ENCODE results near the gene RELT.

Gene RELT

DNA sequence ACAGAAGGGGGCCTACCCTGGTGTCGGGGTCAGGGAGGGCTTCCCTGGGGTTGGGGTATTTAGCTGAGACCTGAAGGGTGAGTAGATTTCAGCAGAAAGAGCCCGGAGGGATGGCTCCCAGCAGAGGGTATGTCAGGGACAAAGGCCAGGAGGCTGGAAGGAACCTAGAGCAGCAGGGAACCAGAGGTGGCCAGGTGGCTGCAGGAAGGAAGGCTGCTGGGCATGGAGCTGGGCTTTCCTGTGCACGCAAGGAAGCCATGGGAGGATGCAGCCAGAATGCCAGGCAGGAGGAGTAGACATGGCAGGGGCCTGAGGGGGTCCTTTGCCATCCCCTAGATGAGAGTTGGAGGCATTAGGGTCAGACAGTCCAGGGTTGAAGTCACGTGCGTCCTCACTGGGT lies 27.4 kb upstream of the RELT start:
- no peak for DNase-seq

DNA sequence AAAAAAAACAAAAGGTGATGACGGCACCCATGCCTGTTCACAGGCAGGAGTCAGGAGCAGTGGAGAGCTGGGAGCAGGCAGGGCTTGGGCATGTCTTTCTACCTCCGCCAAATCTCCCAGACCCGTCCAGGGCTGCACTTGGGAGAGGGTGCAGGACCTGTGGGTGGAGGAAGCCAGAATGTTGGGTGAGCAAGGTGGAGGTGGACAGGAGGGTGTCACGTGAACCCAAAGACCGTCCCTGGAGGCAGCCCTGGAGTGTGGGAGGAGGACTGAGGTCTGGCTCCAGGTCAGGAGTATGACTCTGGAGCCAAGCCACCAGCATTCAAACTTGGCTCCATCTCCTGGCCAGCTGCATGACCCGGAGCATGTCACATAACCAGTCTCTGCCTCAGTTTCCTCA lies 26.6 kb upstream of the RELT start:
- no peak for DNase-seq

DNA sequence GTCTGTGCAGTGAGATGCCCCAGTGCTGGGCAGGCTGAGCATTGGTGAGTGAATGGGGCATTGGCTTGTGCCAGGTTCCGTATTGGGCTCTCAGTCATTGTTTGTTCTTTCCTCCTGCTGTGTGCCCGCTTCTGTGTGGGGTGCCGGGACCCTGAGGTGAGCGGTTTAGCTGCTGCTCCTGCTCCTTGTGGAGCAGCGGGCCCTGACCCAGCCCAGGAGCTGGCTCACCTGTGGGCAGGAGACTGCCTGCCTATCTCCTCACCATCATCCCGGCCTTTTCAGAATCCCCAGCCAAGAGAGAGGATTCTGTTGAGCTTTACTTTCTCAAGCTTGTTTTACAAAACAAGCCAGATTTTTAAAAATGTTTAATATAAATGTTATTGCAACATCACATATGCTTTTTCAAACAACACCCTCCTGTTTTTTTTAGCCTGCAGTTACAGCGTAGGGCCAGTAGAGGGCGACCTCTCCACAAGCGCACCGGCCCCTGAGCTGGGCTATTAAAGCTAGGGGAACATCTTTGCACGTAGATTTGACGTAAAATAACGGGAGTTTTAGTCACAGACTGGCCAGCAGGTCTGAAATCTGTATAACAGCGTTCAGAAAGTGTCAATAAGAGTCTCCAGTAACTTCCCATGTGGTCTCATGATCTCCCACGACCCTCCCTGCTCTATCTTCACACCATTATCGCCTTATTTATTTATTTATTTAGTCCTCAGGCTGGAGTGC lies 25.1 kb upstream of the RELT start:
- peak; percentile 85 for DNase-seq

DNA sequence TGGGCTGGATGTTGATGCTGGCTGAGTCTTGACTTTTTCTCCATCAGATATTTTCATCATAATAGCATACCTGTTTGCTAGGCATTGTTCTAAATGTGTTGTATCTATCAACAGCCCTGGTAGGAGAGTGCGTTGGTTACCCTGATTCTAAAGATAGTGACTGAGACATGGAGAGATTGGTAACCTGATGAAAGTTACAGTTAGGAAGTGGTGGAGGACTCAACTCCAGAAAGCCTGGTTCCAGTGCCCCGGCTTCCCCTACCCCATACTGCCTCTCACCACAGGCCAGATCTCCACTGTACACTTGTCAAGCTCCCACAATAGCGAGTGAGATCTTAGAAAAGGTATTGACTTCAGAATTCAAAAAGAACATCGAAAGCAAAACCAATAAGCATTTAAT lies 22.8 kb upstream of the RELT start:
- DNase-seq = no peak

DNA sequence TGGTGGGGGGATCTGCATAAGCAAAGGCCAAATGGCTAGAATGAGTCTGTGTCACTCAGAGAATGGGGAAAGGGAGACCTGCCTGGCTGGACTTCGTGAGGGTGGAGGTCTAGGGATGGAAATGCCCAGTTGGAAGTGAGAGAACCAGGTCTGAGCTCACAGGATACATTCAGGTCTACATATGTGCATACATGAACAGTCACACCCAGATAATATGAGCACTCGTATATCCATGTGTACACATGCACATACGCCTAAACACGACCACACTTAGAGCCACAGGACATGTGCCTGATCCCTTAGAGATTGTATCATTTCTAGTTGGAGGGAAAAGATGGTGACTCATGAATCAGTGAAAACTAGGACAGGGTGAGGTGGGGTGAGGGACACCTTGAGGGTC lies 21.1 kb upstream of the RELT start:
- no peak for DNase-seq

DNA sequence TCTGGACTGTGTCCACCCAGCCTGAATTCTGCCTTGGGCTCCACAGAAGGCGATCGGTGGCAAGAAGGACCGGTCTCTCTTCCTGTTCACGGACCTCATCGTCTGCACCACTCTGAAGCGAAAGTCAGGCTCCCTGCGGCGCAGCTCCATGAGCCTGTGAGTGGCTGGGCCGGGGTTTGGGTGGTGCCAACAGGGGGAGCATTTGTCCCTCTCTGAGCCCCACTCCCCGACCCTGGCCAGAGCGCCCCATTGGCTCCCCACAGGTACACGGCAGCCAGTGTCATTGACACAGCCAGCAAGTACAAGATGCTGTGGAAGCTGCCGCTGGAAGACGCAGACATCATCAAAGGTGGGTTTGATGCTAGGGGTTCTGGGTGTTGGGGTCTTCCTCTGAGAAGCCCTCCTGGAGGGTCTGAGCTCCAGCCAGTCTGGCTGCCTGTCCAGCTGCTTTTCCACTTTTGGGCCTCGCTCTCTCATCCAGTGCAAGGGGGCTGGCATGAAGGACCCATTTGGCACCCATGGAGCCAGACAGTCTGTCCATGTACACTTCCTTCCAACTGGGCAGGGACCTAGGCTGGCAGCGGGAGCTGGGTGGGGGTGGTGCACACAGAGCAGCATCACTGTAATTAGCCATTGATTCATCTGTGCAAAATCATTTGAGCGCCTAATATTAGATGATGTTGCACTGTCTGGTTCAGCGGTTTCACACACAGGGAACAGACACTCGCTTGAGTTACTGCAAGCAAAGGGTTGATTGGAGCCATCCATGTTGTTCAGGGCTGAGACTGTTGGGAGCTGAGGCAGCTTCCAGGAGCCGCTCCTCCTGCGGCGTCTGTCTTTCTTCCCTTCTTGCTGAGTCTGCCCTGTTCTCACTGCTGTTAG lies 19.0 kb upstream of the RELT start:
- peak; percentile 85 for DNase-seq

DNA sequence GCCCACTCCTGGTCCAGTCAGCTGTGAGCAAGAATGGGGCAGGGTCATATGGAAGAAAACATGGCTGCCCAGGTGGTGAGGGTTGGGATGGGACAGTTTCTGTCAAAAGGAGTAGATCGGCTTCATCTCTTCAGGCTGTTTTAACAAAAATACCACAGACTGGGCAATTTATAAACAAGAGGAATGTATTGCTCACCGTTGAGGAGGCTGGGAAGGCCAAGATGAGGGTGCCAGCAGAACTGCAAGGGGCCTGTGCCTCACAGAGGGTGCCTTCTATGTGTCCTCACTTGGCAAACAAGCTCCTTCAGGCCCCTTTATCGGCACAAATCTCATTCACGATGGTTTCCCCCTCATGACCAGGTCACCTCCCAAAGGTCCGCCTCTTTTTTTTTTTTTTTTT lies 18.1 kb upstream of the RELT start:
- no peak for DNase-seq

DNA sequence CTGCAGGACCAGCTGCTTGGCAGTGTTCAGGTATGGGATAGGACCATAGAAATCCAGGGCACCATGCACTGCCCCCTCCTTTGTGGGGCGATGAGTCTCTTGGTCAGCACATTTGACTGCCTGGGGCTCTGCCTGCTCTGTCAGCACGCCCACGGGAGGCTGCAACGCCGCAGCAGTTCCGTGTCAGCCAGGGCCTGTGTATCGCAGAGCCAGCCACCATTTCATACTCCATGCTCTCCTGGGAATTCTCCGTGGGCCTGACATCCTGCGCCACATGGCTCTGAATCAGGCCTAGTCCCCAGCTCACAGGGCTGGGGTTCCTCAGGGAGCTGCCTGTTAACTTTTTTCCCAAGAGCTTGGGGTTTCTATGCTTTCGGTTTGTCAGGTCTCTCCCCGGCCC lies 16.9 kb upstream of the RELT start:
- DNase-seq = peak; percentile 38

DNA sequence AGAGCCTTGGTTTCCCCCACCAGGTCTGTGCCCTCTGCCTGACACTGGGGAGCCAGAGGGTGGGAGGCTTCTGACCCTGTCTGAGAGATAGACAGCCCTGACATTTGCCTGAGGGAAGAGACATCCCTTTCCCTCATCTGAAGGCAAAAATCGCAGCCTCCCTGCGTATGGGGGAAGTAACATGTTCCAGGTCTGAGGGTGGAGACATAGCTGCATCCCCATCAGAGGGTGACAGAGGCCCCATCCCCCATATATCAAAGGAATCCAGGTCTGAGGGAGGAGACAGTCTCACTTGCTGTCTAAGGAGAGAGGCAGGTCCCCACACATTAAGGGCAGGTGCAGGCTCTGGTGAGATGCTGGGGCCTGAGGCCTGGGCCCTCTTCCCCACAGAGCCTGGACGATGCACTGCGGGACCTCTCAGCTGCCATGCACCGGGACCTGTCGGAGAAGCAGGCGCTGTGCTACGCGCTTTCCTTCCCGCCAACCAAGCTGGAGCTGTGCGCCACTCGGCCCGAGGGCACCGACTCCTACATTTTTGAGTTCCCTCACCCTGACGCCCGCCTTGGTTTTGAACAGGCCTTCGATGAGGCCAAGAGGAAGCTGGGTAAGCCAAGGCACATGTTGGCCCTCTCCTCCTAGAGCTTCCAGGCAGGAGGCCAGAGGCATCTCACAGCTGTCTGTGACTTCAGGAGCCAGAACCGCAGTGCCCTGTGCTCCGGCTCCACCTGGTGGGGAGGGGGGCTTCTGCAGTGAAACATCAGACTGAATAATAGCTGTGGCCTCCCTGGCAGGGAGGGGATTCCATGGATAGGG lies 16.1 kb upstream of the RELT start:
- peak; percentile 45 for DNase-seq

DNA sequence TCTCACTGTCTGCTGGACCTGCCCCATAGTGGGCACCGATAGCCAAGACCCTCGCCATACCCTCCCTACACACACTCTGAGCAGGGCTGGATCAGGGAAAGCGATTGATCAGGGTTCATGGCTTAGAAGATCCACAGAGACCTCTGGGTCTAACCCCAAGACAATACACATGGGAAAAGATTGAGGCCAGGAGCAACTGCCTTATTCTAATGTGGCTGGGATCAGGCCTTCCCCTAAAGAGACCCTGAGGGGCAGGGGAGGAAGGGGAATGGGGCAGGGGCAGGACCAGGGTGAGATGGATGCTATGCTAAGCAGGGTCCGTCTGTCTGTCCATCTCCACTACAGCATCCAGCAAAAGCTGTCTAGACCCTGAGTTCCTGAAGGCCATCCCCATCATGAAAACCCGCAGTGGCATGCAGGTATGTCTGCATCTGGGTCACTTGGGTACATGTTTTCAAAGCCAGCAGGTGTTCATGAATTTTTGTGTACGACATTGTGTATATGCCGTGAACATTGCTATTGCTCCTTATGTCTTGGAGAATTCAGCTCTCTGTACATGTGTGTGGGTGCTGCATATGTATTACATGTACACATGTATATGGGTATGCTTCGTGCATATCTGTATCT lies 15.3 kb upstream of the RELT start:
- DNase-seq = no peak

DNA sequence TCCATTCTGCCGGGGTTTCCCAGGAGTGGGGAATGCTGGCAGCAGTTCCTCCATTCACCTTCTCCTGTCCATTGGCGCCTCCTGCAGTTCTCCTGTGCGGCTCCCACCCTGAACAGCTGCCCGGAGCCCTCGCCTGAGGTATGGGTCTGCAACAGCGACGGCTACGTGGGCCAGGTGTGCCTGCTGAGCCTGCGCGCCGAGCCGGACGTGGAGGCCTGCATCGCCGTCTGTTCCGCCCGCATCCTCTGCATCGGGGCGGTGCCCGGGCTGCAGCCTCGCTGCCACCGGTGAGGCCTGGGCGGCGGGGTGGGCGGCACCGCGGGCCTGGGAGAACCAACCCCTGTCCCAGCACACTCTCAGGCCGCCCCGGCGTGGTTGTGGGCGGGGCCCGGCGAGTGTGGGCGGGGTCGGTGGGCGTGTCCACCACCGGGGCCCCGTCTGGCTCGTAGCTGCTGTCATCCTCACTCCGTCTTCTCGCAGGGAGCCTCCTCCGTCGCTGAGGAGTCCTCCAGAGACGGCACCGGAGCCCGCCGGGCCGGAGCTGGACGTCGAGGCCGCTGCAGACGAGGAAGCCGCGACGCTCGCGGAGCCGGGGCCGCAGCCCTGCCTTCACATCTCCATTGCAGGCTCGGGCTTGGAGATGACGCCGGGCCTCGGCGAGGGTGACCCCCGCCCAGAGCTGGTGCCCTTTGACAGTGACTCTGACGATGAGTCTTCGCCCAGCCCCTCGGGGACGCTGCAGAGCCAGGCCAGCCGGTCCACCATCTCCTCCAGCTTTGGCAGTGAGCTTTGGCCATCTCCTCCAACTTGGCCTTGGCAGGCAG lies 14.0 kb upstream of the RELT start:
- no peak for DNase-seq

DNA sequence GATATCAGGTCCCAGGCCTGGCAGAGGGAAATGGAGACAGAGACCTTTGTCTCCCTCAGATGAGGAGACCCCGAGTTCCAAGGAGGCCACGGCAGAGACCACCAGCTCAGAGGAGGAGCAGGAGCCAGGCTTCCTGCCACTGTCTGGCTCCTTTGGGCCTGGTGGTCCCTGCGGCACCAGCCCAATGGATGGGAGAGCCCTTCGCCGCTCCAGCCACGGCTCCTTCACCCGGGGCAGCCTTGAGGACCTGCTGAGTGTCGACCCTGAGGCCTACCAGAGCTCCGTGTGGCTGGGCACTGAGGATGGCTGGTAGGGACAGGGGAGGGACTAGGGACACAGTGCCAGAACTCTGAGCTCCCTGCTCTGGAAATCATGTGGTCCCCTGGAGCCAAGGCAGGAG lies 13.1 kb upstream of the RELT start:
- no peak for DNase-seq

DNA sequence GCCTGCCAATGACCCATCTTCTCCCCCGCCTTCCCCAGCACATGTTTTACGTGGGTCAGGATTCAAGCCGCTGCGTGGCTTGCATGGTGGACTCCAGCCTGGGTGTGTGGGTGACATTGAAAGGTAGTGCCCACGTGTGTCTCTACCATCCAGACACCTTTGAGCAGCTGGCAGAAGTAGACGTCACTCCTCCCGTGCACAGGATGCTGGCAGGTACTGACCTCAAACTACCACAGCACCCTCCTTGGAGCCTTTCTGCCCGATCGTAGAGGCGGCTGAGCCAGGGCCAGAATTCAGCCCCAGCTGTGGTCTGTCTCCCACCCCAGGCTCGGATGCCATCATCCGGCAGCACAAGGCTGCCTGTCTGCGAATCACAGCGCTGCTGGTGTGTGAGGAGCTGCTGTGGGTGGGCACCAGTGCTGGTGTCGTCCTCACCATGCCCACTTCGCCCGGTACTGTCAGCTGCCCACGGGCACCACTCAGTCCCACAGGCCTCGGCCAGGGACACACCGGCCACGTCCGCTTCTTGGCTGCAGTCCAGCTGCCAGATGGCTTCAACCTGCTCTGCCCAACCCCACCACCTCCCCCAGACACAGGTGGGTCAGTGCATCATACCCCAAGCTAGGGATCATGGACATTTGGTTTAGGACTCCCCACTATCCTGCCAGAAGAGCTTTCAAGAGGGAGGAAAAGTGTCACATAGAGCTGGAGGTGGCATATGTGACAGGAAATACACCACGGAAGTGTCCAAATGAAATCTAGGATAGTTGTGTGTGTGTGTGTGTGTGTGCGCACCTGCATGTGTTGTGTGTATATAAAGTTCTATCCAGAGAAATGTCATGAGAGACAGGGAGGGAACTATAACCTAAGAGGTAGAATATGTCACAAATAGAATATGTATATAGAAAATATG lies 10.6 kb upstream of the RELT start:
- DNase-seq = no peak

DNA sequence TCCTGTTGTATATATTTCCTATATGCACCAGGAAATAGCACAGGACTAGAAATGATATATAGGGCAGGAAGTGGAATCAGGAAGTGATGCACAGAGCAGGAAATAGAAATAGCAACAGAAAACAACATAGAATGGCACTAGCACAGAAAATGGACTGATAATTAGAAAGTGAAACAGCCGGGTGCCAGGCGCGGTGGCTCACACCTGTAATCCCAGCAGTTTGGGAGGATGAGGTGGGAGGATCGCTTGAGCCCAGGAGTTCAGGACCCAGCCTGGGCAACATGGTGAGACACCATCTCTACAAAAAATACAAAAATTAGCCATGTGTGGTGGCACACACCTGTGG lies 10.0 kb upstream of the RELT start:
- no peak for DNase-seq

DNA sequence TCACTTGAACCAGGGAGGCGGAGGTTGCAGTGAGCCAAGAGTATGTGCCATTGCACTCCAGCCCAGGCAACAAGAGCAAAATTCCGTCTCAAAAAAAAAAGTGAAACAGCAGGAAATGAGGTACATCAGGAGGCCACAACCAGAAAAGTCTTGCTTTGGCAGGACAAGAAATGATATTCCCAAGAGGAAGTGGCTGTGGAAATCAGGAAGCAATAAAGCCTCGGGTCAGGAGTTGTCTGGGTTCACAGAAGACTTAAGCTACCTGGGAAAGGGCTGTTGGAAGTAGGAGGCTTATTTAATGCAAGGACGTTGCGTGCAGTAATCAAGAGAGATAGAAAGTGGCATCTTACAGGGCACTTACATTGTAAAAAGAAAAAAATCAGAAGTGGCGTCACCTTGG lies 9.2 kb upstream of the RELT start:
- no peak for DNase-seq

DNA sequence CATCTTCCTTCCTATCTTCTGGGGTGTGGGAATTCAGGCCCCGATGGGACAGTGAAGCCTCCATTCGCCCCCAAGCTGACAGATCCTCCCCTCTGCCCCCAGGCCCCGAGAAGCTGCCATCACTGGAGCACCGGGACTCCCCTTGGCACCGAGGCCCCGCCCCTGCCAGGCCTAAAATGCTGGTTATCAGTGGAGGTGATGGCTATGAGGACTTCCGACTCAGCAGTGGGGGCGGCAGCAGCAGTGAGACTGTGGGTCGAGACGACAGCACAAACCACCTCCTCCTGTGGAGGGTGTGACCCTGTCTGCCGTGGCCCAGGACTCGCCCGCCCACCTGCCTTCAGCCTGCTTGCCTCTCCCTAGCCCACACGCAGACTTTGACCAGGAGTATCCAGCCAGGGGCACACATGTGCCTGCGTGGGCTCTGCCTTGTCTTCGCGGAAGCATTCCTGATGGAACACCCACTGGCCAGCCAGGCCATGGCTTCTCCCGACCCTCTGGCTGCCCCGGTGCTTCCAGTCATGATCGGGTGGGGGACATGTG lies 8.6 kb upstream of the RELT start:
- no peak for DNase-seq

DNA sequence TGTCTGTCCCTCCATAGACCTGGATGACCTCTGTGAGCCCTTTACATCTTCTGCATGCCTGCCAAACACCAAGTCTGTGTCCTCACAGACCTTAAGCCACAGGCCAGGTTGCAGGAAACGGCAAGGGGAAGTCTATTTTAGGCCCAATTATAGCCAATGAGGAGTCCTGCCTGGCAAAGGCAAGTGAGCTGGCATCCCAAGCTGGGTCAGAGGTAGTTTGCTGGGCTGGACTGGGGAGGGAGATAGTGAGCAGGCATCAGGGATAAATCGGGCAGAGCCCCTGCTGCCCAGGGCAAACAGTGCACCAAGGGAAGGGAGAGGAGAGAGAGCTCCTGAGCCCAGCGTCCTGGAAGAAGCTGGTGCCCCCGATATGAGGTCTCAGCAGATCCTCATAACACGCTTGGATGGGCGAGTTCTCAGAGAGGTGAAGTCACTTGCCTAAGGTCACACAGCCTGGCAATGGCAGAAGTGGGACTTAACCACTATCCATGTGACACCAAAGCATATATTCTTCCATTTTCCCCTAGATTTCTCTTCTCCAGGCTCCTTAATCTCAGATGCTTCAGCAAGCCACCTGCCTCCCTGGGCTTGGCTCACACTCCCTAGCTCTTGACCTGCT lies 3.7 kb upstream of the RELT start:
- no peak for DNase-seq

DNA sequence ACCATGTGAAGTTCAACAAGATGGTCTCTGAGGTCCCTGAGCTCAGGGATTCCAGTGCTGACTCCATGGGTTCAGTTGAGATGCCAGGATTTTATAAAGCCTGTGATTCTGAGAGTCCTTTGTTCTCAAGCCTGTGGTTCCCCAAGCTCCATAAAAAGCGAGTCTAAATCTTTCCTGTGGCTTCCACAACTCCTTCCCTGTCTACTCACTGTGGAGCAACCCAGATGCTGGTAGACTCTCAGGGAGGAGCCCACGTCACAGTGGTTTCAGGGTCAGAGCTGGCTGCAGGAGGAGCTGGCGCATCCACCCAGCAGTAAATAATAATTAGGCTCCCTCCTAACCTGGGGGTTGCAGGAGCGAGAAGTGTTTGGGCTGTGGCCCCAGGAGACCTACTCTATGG lies 2.0 kb upstream of the RELT start:
- DNase-seq = no peak

DNA sequence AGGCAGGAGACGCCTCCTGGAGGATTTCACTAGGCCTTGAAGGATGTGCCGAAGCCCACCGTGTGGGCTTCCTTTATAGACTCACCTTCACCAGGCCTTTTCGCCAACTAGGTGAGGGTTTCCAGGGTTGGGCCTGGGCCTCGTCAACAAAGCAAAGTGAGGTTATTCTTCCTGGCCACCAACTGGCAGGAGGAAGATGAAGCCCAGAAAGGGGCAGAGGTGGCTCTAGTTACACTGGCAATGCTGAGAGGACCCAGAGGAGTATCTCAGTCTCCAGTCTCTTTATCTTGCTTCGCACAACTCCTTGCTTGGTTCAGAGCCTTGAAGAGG lies 404 bp upstream of the RELT start:
- DNase-seq = no peak

DNA sequence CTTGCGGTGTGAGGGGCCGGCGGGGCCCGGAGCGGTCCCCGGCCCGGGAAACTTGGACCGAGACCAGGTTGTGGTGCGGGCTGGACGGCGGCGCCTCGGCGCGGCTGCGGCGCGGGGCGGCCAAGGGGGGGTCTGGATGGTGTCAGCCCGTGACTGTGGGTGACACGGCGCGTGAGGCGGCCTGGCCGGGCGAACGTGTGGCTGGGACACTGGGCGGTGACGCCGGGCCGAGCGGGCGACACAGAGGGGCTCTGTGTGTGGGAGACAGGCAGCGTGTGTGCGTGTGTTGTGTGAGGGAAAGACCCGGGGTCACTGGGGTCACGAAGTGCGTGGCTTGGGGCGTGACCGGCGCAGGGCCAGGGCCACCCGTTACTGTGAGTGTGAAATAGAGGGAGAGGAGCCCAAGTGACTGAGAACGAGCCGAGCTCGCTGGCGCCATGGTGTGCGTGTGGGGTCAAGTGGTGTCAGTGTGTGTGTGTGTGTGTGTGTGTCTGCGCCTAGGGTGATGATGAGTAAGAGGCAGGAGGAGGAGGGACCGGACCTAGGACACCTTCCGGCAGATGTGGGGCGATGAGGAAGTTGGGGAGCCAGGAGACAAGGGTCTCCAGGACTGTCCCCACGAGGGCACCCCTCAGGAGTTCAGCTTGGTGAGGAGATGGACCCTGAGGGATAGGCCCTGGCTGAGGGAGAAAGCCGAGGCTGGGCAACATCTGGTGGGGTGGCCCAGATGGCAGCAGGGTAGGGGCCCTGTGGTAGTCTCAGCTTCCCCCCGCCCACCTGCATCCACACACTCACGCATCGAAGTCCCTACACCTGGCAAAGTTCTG lies 817 bp downstream of the RELT start:
- DNase-seq = peak; percentile 72
